Left colon (tissue), 2 donors: ENCODE measurements around the gene ITGA1. TPM values are rescaled to one million over a fixed set of nuclear protein-coding genes. Genes with fewer than 3 reads are reported as not detected.

Experiments
- ATAC-seq: fragments of 200-7000 bp; cut with Tn5 transposase; one replicate; pipeline ENCODE4 v1.9.1; 2020; ENCODE audit warnings: mild to moderate bottlenecking, moderate library complexity
- DNase-seq, 2 donors: peaks; one replicate each; pipeline ENCODE4 v3.0.0-alpha.2; 2020
- intact Hi-C, 2 donors: fragments of 100-400 bp; cut with DNase I in 1 of 2; cut with micrococcal nuclease in 1 of 2; formaldehyde crosslinking; loops; one replicate each; pipeline versions ENCODE4 v1.11.2 to v1.14.0; 2022; cut with DNase I, micrococcal nuclease
- total RNA-seq, 2 donors: library from RNA; stranded (reverse); fragmentation: NEBNext Ultra II Directional; extraction: Animal tissue kit (Norgen Biotek cat#: 25700); gene quantifications; one replicate each; pipeline ENCODE4 v1.2.1, GENCODE V29; 2021
- donor health status: DM: no; HTN: no; CAD: no.
- donor health status: DM: yes; HTN: yes; CAD: no.

ITGA1 gene
- total RNA-seq, 2 donors from 2014 or later = 25.2 to 47.0 TPM

- ATAC-seq (no peak), DNase-seq (no peak)
- intact Hi-C loops = loop anchor here in 1 of 2 donors (10.0 kb wide), 1 partner anchor 99 kb away; no protein-coding TSS in a partner anchor
These were observed 8.3 kb downstream of the ITGA1 start for GRCh38 chr5:52796031-52796430.

GRCh38 chr5:52796516-52797103 is 8.9 kb downstream of the ITGA1 start:
- intact Hi-C loops = loop anchor here in 1 of 2 donors (10.0 kb wide), 1 partner anchor 98 kb away; no protein-coding TSS in a partner anchor
- DNase-seq (no peak), ATAC-seq (no peak)

- DNase-seq = no peak
- no peak for ATAC-seq
- intact Hi-C loops = loop anchor here in 1 of 2 donors (10.0 kb wide), 1 partner anchor 96 kb away; no protein-coding TSS in a partner anchor
These were observed 11.2 kb downstream of the ITGA1 start for GRCh38 chr5:52798938-52799337.

DNA sequence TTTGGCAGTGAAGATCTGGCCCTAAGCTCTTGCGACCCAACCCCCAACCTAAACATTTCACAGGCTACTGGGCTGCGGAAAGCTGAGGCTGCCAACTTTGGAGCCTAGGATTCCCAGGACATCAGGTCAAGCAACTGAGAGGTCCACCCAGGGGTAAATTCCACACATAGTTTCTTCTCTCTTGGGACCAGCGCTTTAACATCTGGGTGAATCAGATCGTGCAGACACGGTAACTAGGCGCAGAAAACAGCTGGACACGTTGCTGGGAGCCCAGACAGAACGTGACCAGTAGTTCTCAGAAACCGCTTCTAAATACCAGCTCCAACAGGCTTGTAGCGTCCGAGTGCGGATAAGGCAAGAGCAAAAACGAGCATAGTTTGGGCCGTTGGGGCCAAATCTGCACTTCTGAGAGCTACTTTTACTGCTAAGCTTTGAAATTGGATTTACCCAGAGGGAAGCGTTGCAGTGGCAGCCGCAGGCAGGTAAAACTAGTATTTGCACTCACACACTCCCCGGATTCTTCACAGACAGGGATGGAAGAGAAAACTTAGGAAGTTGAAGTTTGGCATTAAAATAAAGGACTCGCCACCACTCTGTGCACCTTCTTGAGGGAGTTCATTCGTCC is 11.8 kb downstream of the ITGA1 start:
- intact Hi-C loops = loop anchor here in 1 of 2 donors (10.0 kb wide), 1 partner anchor 95 kb away; no protein-coding TSS in a partner anchor
- ATAC-seq = peak; percentile 38
- DNase-seq = peak; percentile 46 to 51

DNA sequence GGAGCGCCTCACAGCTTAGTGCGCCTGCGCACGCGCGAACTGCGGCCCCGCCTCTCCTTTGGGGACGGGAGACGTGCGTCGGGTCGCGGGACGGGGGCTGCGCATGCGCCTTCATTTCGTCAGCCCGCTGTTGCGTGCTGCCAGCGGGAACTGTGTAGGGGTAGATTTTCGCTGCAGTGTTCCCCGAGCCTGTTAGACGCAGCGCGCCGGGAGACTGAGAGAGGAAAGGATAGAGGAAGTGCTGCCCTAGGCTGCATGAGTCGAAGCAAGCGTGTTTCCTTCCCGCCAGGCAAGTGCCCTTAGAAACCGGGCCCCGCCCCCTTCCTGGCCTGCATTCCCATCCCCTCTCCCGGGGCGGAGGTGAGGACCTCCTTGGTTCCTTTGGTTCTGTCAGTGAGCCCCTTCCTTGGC is 12.3 kb downstream of the ITGA1 start:
- intact Hi-C loops = loop anchor here in 1 of 2 donors (10.0 kb wide), 1 partner anchor 95 kb away; no protein-coding TSS in a partner anchor
- peak; percentile 93 for ATAC-seq

DNA sequence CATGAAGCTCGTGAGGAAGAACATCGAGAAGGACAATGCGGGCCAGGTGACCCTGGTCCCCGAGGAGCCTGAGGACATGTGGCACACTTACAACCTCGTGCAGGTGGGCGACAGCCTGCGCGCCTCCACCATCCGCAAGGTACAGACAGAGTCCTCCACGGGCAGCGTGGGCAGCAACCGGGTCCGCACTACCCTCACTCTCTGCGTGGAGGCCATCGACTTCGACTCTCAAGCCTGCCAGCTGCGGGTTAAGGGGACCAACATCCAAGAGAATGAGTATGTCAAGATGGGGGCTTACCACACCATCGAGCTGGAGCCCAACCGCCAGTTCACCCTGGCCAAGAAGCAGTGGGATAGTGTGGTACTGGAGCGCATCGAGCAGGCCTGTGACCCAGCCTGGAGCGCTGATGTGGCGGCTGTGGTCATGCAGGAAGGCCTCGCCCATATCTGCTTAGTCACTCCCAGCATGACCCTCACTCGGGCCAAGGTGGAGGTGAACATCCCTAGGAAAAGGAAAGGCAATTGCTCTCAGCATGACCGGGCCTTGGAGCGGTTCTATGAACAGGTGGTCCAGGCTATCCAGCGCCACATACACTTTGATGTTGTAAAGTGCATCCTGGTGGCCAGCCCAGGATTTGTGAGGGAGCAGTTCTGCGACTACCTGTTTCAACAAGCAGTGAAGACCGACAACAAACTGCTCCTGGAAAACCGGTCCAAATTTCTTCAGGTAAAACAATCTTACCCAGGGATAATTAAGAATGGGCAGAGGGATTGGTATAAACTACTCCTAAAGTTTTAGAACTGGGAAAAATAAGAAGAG is 12.9 kb downstream of the ITGA1 start:
- peak; percentile 80 for ATAC-seq
- intact Hi-C loops = no loop called here
- DNase-seq = peak; percentile 63 to 83

More for the DNA sequence above, 12.3 kb downstream of the ITGA1 start:
- peak; percentile 96 for DNase-seq

GRCh38 chr5:52801329-52801728 is 13.6 kb downstream of the ITGA1 start:
- intact Hi-C loops = no loop called here
- ATAC-seq = no peak
- no peak for DNase-seq

- DNase-seq = no peak
- ATAC-seq = no peak
- intact Hi-C loops = no loop called here
These were observed 14.7 kb downstream of the ITGA1 start for GRCh38 chr5:52802272-52802973.

GRCh38 chr5:52802974-52803336 is 15.2 kb downstream of the ITGA1 start:
- intact Hi-C loops = no loop called here
- no peak for DNase-seq
- no peak for ATAC-seq

DNA sequence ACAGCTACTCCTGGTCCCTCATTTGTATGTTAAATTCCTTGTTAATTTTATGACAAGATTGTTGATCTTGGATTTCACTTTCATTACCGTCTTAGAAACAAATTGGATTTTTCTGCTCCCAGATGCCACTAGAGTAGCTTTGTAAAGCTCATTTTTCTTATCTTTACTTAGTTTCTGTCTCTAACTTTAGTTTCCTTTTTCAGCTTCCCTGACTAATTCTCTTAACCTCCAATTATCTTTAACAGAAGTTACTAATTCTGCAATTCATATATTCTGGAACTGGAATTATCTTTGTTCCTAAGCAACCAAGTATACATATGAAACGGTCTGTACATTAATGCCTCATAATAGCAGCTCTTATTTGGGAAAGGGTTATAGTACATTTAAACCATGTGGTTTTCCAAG is 16.7 kb downstream of the ITGA1 start:
- ATAC-seq (no peak), DNase-seq (no peak)
- intact Hi-C loops = no loop called here

DNA sequence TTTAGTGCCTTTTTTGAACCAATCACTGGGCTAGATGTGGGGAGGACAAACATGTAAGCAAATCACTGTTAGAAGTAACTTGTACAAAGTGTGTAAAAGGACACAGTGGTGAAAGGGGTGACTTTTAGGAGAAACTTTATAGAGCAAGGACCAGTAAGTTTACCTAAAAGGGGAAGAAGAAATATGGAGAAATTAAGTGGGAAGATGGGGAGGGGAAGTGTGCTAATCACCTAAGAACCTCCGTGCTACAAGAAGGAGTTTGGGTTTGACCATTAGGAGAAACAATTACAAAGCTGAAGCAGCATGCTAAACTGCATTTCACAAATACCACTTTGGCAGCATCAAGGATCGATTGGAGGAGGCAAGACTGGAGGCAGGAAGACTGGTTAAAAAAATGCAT is 17.3 kb downstream of the ITGA1 start:
- no peak for DNase-seq
- intact Hi-C loops = no loop called here
- ATAC-seq = no peak

- DNase-seq (no peak), ATAC-seq (no peak)
- intact Hi-C loops = no loop called here
These were observed 17.9 kb downstream of the ITGA1 start for GRCh38 chr5:52805615-52806014.

DNA sequence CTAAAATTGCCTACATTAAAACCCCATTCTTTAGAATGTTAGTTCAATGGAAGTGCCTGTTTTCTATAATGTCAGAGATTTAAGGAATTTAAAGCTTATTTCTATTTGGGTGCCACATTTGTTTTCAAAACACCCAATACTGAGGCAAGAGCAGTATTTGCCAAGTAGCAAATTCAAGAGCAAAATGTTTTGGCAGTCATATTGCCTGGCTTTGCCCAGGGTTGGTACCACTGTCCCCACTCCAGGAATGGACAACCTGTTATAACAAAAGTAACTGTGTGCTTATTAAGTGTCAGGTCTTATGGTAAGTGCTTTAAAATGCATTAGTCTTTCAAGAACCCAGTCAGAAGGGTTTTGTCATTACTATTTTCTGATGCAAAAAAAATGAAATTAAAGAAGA is 19.3 kb downstream of the ITGA1 start:
- ATAC-seq = no peak
- no peak for DNase-seq
- intact Hi-C loops = no loop called here

GRCh38 chr5:52807723-52808122 is 20.0 kb downstream of the ITGA1 start:
- ATAC-seq (no peak), DNase-seq (no peak)
- intact Hi-C loops = no loop called here

GRCh38 chr5:52808316-52808901 is 20.7 kb downstream of the ITGA1 start:
- intact Hi-C loops = no loop called here
- ATAC-seq = no peak
- DNase-seq = no peak

DNA sequence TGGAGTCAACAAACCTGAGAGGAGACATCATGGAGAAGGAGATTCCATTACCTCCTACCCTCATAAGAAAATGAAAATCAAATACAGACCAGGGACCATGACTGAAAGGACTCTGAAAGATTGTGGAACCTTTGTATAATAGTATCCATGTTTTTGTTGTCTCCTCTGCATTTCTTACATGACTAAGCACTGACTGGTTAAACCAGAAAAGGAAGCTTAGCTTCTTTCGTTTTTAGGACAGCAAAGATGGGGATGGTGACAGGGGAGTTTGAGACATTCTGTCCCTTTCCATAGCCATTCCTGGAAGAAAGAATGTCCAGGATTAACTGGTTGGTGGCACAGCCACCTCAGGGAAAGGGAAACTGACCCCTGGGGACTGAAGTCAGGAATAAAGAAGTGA is 22.2 kb downstream of the ITGA1 start:
- DNase-seq = no peak
- intact Hi-C loops = no loop called here
- no peak for ATAC-seq

DNA sequence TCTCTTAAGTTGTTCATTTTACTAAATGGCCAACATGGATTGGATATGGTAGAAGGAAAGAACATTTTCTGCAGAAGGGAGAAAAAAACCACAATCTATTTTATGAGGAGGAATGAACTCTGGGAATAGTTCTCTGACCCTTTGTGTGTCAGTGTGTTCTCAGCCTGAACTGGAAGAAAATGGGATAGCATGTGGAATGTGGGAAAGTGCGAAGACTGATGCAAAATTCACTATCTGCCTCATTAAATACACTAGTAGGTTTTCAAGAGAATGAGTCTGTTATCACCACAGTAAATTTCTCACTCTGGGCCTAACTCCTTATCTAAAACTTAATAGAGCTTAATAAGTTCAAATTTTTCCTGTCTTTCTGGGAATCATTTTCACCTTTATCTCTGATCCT is 22.7 kb downstream of the ITGA1 start:
- ATAC-seq = no peak
- DNase-seq = no peak
- intact Hi-C loops = no loop called here

DNA sequence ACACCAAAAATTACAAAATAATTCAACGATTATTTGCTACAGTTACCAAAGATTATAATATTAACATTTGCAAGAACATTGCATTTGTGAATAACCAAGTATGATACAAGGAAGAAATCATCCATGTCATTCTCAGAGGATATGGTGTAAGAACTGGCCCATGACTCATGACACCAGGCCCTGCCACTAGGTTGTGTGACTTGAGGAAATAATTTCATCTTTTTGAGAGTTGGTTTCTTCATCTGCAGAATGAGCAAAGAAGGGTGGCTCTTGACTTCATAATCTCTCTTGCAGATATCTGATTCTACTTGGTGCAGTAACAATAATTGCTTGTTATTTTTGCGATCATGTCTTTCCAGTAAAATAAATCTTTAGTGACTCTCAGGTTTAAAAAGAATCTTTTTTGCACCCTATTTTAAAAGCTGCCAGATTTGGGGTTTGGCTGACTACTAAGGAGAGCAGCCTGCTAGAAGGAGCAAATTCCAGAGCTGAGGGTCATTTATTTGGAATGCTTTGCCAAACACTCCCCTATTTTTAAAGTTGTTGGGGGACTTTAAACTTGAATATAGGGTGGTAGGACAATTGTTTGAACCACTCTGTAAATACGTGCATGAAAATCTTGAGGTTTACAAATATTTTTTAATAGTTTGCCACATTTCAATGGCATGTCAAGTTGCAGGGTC is 23.5 kb downstream of the ITGA1 start:
- intact Hi-C loops = no loop called here
- no peak for ATAC-seq
- DNase-seq = no peak
